Activated T-helper 9 cell treated with anti-CD3 and anti-CD28 coated beads, Interleukin-2, amount 50 U/mL, for 16 hours (primary cell): ENCODE data around the gene SAMD14.

Experiments used
- DNase-seq: peaks from one replicate; pipeline ENCODE4 v3.0.0-alpha.2; 2020; ENCODE audit warnings: low read depth

The SAMD14 gene

GRCh38 chr17:50129728-50130558 lies at the start of gene SAMD14:
Gene SAMD14, minus strand, starts transcription at chr17:50130160. Its CDS starts 5,201 bp downstream, at chr17:50124959.
- peak; percentile 25 for DNase-seq

GRCh38 chr17:50177983-50178834 lies 48.2 kb upstream of the SAMD14 start:
- peak; percentile 27 for DNase-seq

- DNase-seq, result no peak
These were observed 47.5 kb upstream of the SAMD14 start for GRCh38 chr17:50177476-50177875.

GRCh38 chr17:50176559-50177357 lies 46.8 kb upstream of the SAMD14 start:
- no peak for DNase-seq

- DNase-seq, result no peak
These were observed 45.3 kb upstream of the SAMD14 start for GRCh38 chr17:50175035-50175807.

- no peak for DNase-seq
These were observed 44.5 kb upstream of the SAMD14 start for GRCh38 chr17:50174444-50174843.

GRCh38 chr17:50173335-50173941 lies 43.5 kb upstream of the SAMD14 start:
- DNase-seq, result no peak

GRCh38 chr17:50172936-50173334 lies 43.0 kb upstream of the SAMD14 start:
- no peak for DNase-seq

GRCh38 chr17:50172130-50172529 lies 42.2 kb upstream of the SAMD14 start:
- no peak for DNase-seq

GRCh38 chr17:50171371-50172071 lies 41.6 kb upstream of the SAMD14 start:
- no peak for DNase-seq

GRCh38 chr17:50170662-50171370 lies 40.9 kb upstream of the SAMD14 start:
- DNase-seq, result no peak

- DNase-seq, result no peak
These were observed 40.0 kb upstream of the SAMD14 start for GRCh38 chr17:50169881-50170459.

- no peak for DNase-seq
These were observed 39.3 kb upstream of the SAMD14 start for GRCh38 chr17:50169121-50169764.

- DNase-seq, result no peak
These were observed 38.4 kb upstream of the SAMD14 start for GRCh38 chr17:50168319-50168718.

GRCh38 chr17:50167371-50167770 lies 37.4 kb upstream of the SAMD14 start:
- DNase-seq, result no peak

GRCh38 chr17:50166518-50167181 lies 36.7 kb upstream of the SAMD14 start:
- DNase-seq, result no peak

GRCh38 chr17:50165867-50166517 lies 36.0 kb upstream of the SAMD14 start, which contains the start of gene SGCA:
Gene SGCA, plus strand, starts transcription at chr17:50166005. Its CDS starts 36 bp downstream, at chr17:50166041.
- DNase-seq, result no peak

- no peak for DNase-seq
These were observed 35.5 kb upstream of the SAMD14 start for GRCh38 chr17:50165466-50165865.
